Measurements from ENCODE around the gene FGF16. TPM values are rescaled to one million over a fixed set of nuclear protein-coding genes. Genes with fewer than 3 reads are reported as not detected.

Gene FGF16
- total RNA-seq = under 1 TPM in 2 of 4 donors, not detected in 2; 0.49 to 0.66 TPM

- no peak for TF ChIP-seq CTCF (IDR thresholded peaks at IDR 0.05; ENCODE audit: low read depth)
Observed at GRCh38 chrX:77446908-77447652, at the start of gene FGF16. TSS of gene FGF16 (plus strand) at chrX:77447389. CDS start at chrX:77447675, 286 bp downstream.

GRCh38 chrX:77398330-77398954 is 48.7 kb upstream of the FGF16 start:
- no peak for TF ChIP-seq CTCF (IDR thresholded peaks at IDR 0.05; ENCODE audit: low read depth)

GRCh38 chrX:77404419-77404818 is 42.8 kb upstream of the FGF16 start:
- TF ChIP-seq CTCF (IDR thresholded peaks at IDR 0.05; ENCODE audit: low read depth) = no peak

GRCh38 chrX:77412631-77413030 is 34.6 kb upstream of the FGF16 start:
- TF ChIP-seq CTCF (IDR thresholded peaks at IDR 0.05; ENCODE audit: low read depth) = no peak

- TF ChIP-seq CTCF (IDR thresholded peaks at IDR 0.05; ENCODE audit: low read depth) = no peak
Observed at GRCh38 chrX:77415161-77415560, 32.0 kb upstream of the FGF16 start.

DNA sequence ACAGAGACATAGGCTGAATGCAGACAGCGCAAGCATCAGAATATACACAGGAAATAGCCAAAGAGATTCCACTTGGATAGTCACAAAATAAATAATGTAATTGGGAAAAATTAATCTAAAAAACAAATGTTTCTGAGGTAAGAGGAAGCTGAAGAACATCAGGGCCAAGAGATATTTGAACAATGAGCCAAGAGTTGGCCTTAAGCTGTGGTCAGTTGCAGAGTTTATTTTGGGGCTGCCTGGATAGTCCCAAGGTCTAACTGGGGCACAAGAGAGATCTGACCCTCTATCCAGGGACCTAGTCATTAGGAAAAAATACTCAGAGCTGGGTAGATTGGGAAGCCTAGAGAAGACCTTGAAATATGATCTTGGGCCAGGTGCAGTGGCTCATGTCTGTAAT is 31.3 kb upstream of the FGF16 start:
- no peak for TF ChIP-seq CTCF (IDR thresholded peaks at IDR 0.05; ENCODE audit: low read depth)

DNA sequence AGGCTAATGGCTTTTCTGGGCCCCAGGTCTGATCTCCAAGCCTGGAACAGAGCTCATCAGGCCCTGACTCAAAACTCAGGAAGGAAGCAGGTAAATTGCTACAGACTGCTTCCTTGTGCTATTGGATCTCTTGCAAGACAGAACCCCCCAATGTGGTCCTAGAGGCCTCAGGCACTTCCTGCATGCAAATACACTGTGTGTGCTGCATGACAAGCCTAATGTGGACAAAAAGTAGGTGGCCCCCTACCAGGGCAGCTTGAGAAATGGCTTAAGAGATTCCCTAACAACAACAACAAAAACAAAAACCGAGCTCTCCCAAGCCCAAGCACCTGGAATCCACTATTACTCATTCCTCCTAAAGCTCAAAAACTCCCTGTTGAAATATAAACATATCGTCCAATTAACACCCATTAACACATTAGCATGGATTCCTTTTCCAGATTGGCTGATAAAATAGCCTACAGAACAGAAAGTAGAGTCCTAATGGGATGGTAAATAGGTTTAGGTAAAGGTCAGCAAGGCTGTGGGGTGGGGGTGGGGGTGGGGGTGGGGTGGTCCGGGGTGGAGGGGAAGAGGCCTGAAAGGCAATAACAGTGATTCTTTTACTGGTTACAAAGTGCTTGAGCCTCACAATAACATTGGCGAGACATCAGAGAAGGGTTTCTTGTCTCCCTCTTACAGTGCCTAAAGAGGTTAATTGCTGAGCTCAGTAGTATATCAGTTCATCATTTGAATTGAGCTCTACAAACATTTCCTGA is 24.1 kb upstream of the FGF16 start:
- TF ChIP-seq CTCF (IDR thresholded peaks at IDR 0.05; ENCODE audit: low read depth) = no peak
